ENCODE results near the gene PLA2G3. TPM values are rescaled to one million over a fixed set of nuclear protein-coding genes. Genes with fewer than 3 reads are reported as not detected.

PLA2G3 gene
- total and polyA plus RNA-seq, 2 of the 13 experiments (the other 11 are each of a cell fraction or from before 2014, with no cell fraction given) = 0.12 to 0.42 TPM

DNA sequence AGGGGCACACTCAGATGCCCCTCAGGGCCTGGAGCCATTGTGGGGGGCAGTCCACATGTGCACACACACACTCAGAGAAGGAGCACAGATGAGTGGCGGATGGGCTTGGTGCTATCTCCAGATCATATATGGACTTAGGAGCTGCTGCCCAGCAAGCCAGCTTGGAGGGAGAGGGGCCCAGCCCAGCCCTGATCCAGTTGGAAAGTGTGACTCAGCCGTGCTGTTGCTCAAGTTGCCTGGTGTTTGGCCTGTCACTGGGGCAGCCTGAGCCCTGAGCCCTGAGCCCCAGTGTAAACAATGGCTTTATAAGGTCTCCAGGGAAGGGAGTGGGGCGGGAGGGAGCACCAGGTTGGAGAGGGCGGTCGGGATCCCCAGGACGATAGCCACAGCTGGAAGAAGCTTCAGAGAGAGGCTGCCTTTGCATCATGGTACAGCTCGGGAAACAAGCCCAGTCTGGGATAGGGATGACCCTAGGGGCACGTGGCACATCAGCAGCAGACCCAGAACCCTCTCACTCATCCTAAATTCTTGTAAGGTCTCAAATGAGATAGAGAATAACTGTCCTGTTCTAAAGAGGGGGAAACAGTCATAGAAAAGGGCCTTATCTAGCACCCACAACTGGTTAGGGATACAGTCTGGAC is 37.7 kb downstream of the PLA2G3 start (continued):
- TF ChIP-seq IRX3 (CRISPR knock-in tag; IDR thresholded peaks at IDR 0.05; ENCODE audit: borderline replicate concordance, low read depth) = no peak
- TF ChIP-seq, protein P1, sequence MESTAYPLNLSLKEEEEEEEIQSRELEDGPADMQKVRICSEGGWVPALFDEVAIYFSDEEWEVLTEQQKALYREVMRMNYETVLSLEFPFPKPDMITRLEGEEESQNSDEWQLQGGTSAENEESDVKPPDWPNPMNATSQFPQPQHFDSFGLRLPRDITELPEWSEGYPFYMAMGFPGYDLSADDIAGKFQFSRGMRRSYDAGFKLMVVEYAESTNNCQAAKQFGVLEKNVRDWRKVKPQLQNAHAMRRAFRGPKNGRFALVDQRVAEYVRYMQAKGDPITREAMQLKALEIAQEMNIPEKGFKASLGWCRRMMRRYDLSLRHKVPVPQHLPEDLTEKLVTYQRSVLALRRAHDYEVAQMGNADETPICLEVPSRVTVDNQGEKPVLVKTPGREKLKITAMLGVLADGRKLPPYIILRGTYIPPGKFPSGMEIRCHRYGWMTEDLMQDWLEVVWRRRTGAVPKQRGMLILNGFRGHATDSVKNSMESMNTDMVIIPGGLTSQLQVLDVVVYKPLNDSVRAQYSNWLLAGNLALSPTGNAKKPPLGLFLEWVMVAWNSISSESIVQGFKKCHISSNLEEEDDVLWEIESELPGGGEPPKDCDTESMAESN (CRISPR knock-in tag; conservative IDR thresholded peaks at IDR 0.05) = no peak
- TF ChIP-seq ZNF546 (CRISPR knock-in tag; conservative IDR thresholded peaks at IDR 0.05) = no peak
- TF ChIP-seq, protein P2, sequence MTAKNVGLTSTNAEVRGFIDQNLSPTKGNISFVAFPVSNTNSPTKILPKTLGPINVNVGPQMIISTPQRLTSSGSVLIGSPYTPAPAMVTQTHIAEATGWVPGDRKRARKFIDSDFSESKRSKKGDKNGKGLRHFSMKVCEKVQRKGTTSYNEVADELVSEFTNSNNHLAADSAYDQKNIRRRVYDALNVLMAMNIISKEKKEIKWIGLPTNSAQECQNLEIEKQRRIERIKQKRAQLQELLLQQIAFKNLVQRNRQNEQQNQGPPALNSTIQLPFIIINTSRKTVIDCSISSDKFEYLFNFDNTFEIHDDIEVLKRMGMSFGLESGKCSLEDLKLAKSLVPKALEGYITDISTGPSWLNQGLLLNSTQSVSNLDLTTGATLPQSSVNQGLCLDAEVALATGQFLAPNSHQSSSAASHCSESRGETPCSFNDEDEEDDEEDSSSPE (CRISPR knock-in tag; IDR thresholded peaks at IDR 0.05) = no peak
- peak; percentile 25; the same call in 1 of the 2 replicates for TF ChIP-seq GABPB1 (CRISPR knock-in tag; IDR thresholded peaks at IDR 0.05)
- TF ChIP-seq TERF1 (CRISPR knock-in tag; IDR thresholded peaks at IDR 0.05) = no peak
- TF ChIP-seq HHEX (CRISPR knock-in tag; IDR thresholded peaks at IDR 0.05) = no peak
- no peak for TF ChIP-seq ELK4 (CRISPR knock-in tag; IDR thresholded peaks at IDR 0.05; ENCODE audit: borderline replicate concordance)
- TF ChIP-seq RFX1 (IDR thresholded peaks at IDR 0.05) = no peak; the same call in 1 of the 2 replicates
- TF ChIP-seq ZNF30 (CRISPR knock-in tag; IDR thresholded peaks at IDR 0.05) = no peak
- TF ChIP-seq, protein P3, sequence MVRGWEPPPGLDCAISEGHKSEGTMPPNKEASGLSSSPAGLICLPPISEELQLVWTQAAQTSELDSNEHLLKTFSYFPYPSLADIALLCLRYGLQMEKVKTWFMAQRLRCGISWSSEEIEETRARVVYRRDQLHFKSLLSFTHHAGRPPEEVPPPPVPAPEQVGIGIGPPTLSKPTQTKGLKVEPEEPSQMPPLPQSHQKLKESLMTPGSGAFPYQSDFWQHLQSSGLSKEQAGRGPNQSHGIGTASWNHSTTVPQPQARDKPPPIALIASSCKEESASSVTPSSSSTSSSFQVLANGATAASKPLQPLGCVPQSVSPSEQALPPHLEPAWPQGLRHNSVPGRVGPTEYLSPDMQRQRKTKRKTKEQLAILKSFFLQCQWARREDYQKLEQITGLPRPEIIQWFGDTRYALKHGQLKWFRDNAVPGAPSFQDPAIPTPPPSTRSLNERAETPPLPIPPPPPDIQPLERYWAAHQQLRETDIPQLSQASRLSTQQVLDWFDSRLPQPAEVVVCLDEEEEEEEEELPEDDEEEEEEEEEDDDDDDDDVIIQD (CRISPR knock-in tag; IDR thresholded peaks at IDR 0.05; ENCODE audit: low read depth) = 0 out of 2 replicates have a peak, but pooled peaks have one; percentile 29
- TF ChIP-seq NR2F6 (IDR thresholded peaks at IDR 0.05) = peak; percentile 25; the same call in 1 of the 2 replicates
- no peak; the same call in 1 of the 2 replicates for TF ChIP-seq NR2F6 (CRISPR knock-in tag; IDR thresholded peaks at IDR 0.05)
- TF ChIP-seq BATF2 (CRISPR knock-in tag; IDR thresholded peaks at IDR 0.05) = no peak
- TF ChIP-seq RAD21 (CRISPR knock-in tag; IDR thresholded peaks at IDR 0.05) = no peak
- no peak for TF ChIP-seq NR3C1 (CRISPR knock-in tag; IDR thresholded peaks at IDR 0.05)
- no peak for TF ChIP-seq TBP (CRISPR knock-in tag; IDR thresholded peaks at IDR 0.05)
- no peak for TF ChIP-seq ZNF143 (CRISPR knock-in tag; IDR thresholded peaks at IDR 0.05)
- no peak for TF ChIP-seq FIP1L1 (IDR thresholded peaks at IDR 0.05; ENCODE audit: borderline replicate concordance, insufficient read depth, low read depth, low read length)
- peak; percentile 67; the same call in 1 of the 2 replicates for TF ChIP-seq MIER3 (CRISPR knock-in tag; IDR thresholded peaks at IDR 0.05; ENCODE audit: borderline replicate concordance)
- no peak for TF ChIP-seq TEF (CRISPR knock-in tag; IDR thresholded peaks at IDR 0.05)
- peak; percentile 47; the same call in 1 of the 2 replicates for TF ChIP-seq HDAC2 (CRISPR knock-in tag; IDR thresholded peaks at IDR 0.05)
- TF ChIP-seq SMC3 (IDR thresholded peaks at IDR 0.05; ENCODE audit: low read length) = 0 out of 2 replicates have a peak, but pooled peaks have one; percentile 6
